H9 (cell line): ENCODE data around the gene DCAF7. TPM values are rescaled to one million over a fixed set of nuclear protein-coding genes. Genes with fewer than 3 reads are reported as not detected.

Experiments
- DNase-seq: peaks from one replicate; pipeline ENCODE4 v3.0.0-alpha.2; 2017
- H2AFZ ChIP-seq: one replicate; pipeline ENCODE4 v1.6.1; 2013; ENCODE audit warnings: mild to moderate bottlenecking, low read length, control low read depth, moderate library complexity
- H2AK5ac ChIP-seq: 2 replicates; pipeline ENCODE4 v1.6.1; 2013; ENCODE audit warnings: low read length, control low read depth, mixed read lengths; ENCODE audit not compliant: insufficient read length
- H2BK120ac ChIP-seq: one replicate; pipeline ENCODE4 v1.6.1; 2013; ENCODE audit warnings: low read depth, mild to moderate bottlenecking, low read length, control low read depth, inconsistent platforms; ENCODE audit not compliant: poor library complexity, severe bottlenecking
- H2BK12ac ChIP-seq: 2 replicates; pipeline ENCODE4 v1.6.1; 2013; ENCODE audit warnings: low read length, control low read depth, mixed read lengths, low read depth; ENCODE audit not compliant: insufficient read length
- H2BK15ac ChIP-seq: 2 replicates; pipeline ENCODE4 v1.6.1; 2013; ENCODE audit warnings: low read depth, low read length, control low read depth
- H2BK20ac ChIP-seq: one replicate; pipeline ENCODE4 v1.6.1; 2013; ENCODE audit warnings: low read depth, mild to moderate bottlenecking, low read length, control low read depth, inconsistent platforms; ENCODE audit not compliant: poor library complexity, severe bottlenecking
- H2BK5ac ChIP-seq: 2 replicates; pipeline ENCODE4 v1.6.1; 2013; ENCODE audit warnings: low read length, control low read depth, mixed read lengths; ENCODE audit not compliant: insufficient read length
- H3K14ac ChIP-seq: 2 replicates; pipeline ENCODE4 v1.6.1; 2013; ENCODE audit warnings: low read length, control low read depth; ENCODE audit not compliant: insufficient read depth
- H3K18ac ChIP-seq: 2 replicates; pipeline ENCODE4 v1.6.1; 2013; ENCODE audit warnings: low read depth, mild to moderate bottlenecking, mixed read lengths, low read length, control low read depth; ENCODE audit not compliant: insufficient read length
- H3K23ac ChIP-seq: 2 replicates; pipeline ENCODE4 v1.6.1; 2013; ENCODE audit warnings: low read length, control low read depth, mixed read lengths, low read depth; ENCODE audit not compliant: insufficient read length
- H3K23me2 ChIP-seq: 2 replicates; pipeline ENCODE4 v1.6.1; 2013; ENCODE audit warnings: low read depth, mild to moderate bottlenecking, mixed read lengths, low read length, control low read depth; ENCODE audit not compliant: insufficient read length, poor library complexity, severe bottlenecking
- H3K27ac ChIP-seq: 2 replicates; pipeline ENCODE4 v1.5.1; 2013; ENCODE audit warnings: low read length, control low read depth, mixed read lengths, low read depth; ENCODE audit not compliant: insufficient read length
- H3K27me3 ChIP-seq: 2 replicates; pipeline ENCODE4 v1.6.1; 2013; ENCODE audit warnings: low read length, control low read depth, inconsistent platforms; ENCODE audit not compliant: insufficient read depth
- H3K4ac ChIP-seq: 2 replicates; pipeline ENCODE4 v1.6.1; 2013; ENCODE audit warnings: low read depth, mild to moderate bottlenecking, control low read depth, inconsistent platforms, low read length, moderate library complexity
- H3K4me1 ChIP-seq: 2 replicates; pipeline ENCODE4 v1.6.1; 2013; ENCODE audit warnings: low read length, control low read depth, inconsistent platforms; ENCODE audit not compliant: insufficient read depth
- H3K4me2 ChIP-seq: 2 replicates; pipeline ENCODE4 v1.6.1; 2013; ENCODE audit warnings: low read length, control low read depth, mixed read lengths; ENCODE audit not compliant: insufficient read length, insufficient read depth
- H3K56ac ChIP-seq: 2 replicates; pipeline ENCODE4 v1.6.1; 2013; ENCODE audit warnings: low read depth, mild to moderate bottlenecking, mixed read lengths, low read length, control low read depth; ENCODE audit not compliant: insufficient read length
- H3K79me1 ChIP-seq: 2 replicates; pipeline ENCODE4 v1.6.1; 2013; ENCODE audit warnings: low read depth, mild to moderate bottlenecking, moderate library complexity, low read length, control low read depth, inconsistent platforms; ENCODE audit not compliant: insufficient read depth, poor library complexity, severe bottlenecking
- H3K79me2 ChIP-seq: 2 replicates; pipeline ENCODE4 v1.6.1; 2013; ENCODE audit warnings: low read length, control low read depth, inconsistent platforms; ENCODE audit not compliant: insufficient read depth
- H3K9ac ChIP-seq: 2 replicates; pipeline ENCODE4 v1.6.1; 2013; ENCODE audit warnings: low read length, control low read depth, mixed read lengths; ENCODE audit not compliant: insufficient read length; ENCODE audit errors: extremely low read depth
- H3K9me3 ChIP-seq: one replicate; pipeline ENCODE4 v1.6.1; 2013; ENCODE audit warnings: low read depth, low read length, inconsistent platforms; ENCODE audit not compliant: control insufficient read depth
- H3T11ph ChIP-seq: one replicate; pipeline ENCODE4 v1.6.1; 2013; ENCODE audit warnings: mild to moderate bottlenecking, low read length, control low read depth, inconsistent platforms
- H4K20me1 ChIP-seq: one replicate; pipeline ENCODE4 v1.6.1; 2013; ENCODE audit not compliant: control insufficient read depth, insufficient read length, insufficient read depth
- H4K5ac ChIP-seq: 2 replicates; pipeline ENCODE4 v1.6.1; 2013; ENCODE audit warnings: low read depth, mild to moderate bottlenecking, mixed read lengths, low read length, control low read depth; ENCODE audit not compliant: insufficient read length
- H4K8ac ChIP-seq: replicated peaks from 2 replicates; pipeline ENCODE4 v1.6.1; 2013; ENCODE audit warnings: low read length, control low read depth, mixed read lengths, low read depth; ENCODE audit not compliant: insufficient read length
- H4K91ac ChIP-seq: 2 replicates; pipeline ENCODE4 v1.6.1; 2013; ENCODE audit warnings: low read depth, mild to moderate bottlenecking, moderate library complexity, mixed read lengths, low read length, control low read depth; ENCODE audit not compliant: insufficient read length
- H3K27ac Mint-ChIP-seq, 3 experiments: 2 replicates in 2 of 3; 3 replicates in 1 of 3; pipeline ENCODE4 v1.8.0; 2020 to 2021; ENCODE audit warnings: mixed read lengths in 3 of 3, mild to moderate bottlenecking in 1 of 3, moderate library complexity in 1 of 3
- H3K27me3 Mint-ChIP-seq: 2 replicates; pipeline ENCODE4 v1.8.0; 2021; ENCODE audit warnings: low read depth, mild to moderate bottlenecking, moderate library complexity, mixed read lengths
- H3K36me3 Mint-ChIP-seq, 3 experiments: 2 replicates in 2 of 3; 3 replicates in 1 of 3; pipeline ENCODE4 v1.8.0; 2020 to 2021; ENCODE audit warnings: low read depth in 3 of 3, mixed read lengths in 3 of 3; ENCODE audit not compliant: insufficient read depth in 1 of 3
- H3K4me1 Mint-ChIP-seq, 2 experiments: 2 replicates each; pipeline ENCODE4 v1.8.0; 2020; ENCODE audit warnings: mixed read lengths in 2 of 2
- H3K4me3 Mint-ChIP-seq, 2 experiments: 2 replicates in 1 of 2; 3 replicates in 1 of 2; pipeline ENCODE4 v1.8.0; 2020 to 2021; ENCODE audit warnings: mild to moderate bottlenecking in 2 of 2, mixed read lengths in 2 of 2, moderate library complexity in 1 of 2
- H3K9me3 Mint-ChIP-seq, 2 experiments: 2 replicates in 1 of 2; 3 replicates in 1 of 2; pipeline ENCODE4 v1.8.0; 2020; ENCODE audit warnings: mild to moderate bottlenecking in 2 of 2, mixed read lengths in 2 of 2, moderate library complexity in 1 of 2
- CTCF ChIP-seq: fragments of 200-600 bp; sonication (generic); conservative IDR thresholded peaks from 3 replicates; pipeline ENCODE4 v1.8.0; 2021; ENCODE audit warnings: antibody characterized with exemption, mild to moderate bottlenecking
- WGBS: extraction: QIAGEN DNeasy Blood & Tissue Kit; methylation state at CpG from one replicate; pipeline ENCODE4 v1.1.7; 2013; ENCODE audit warnings: missing lambda C conversion rate, low lambda C conversion rate, mixed read lengths; ENCODE audit not compliant: insufficient read length; ENCODE audit errors: extremely low coverage; 5-methylcytosine and 5-hydroxymethylcytosine counted together
- total RNA-seq: library from RNA; stranded (reverse); gene quantifications from 2 replicates; pipeline ENCODE4 v1.2.1, GENCODE V29; 2021

DCAF7 gene
- total RNA-seq, 1 experiment from 2014 or later, result 86.2 TPM

GRCh38 chr17:63588797-63589196 lies 38.5 kb downstream of the DCAF7 start:
- Histone ChIP-seq H3K4me1 (no peaks in the 10 kb centered on the region), H2BK20ac (no peak overlapping the region), H4K20me1 (no peaks in the 10 kb centered on the region), H4K91ac (no peak overlapping the region), H2BK15ac (no peak overlapping the region), H3K23me2 (no peaks in the 10 kb centered on the region), H3K27me3 (no peaks in the 10 kb centered on the region), H3K56ac (no peak overlapping the region), H3K27ac (no peak overlapping the region), H3K9me3 (no peaks in the 10 kb centered on the region), H2AFZ (no peak overlapping the region), H4K8ac (no peak overlapping the region), H2AK5ac (no peak overlapping the region), H3T11ph (no peak overlapping the region), H2BK12ac (no peak overlapping the region), H3K14ac (no peak overlapping the region), H2BK5ac (no peak overlapping the region), H3K18ac (no peak overlapping the region), H3K79me1 (no peaks in the 10 kb centered on the region), H3K9ac (no peak overlapping the region), H2BK120ac (no peak overlapping the region), H3K79me2 (no peaks in the 10 kb centered on the region; the same call in 1 of the 2 replicates), H3K4ac (no peak overlapping the region), H4K5ac (no peak overlapping the region), H3K4me2 (no peak overlapping the region), H3K23ac (no peak overlapping the region)
- WGBS, result no CpG with 5 or more reads among the region's 11 CpGs
- H3K4me3 Mint-ChIP-seq, result no peak overlapping the region
- no peaks in the 10 kb centered on the region for H3K27me3 Mint-ChIP-seq
- DNase-seq, result no peak
- no peaks in the 10 kb centered on the region for H3K4me1 Mint-ChIP-seq
- H3K27ac Mint-ChIP-seq, result peak overlapping the region in 1 of 3 experiments; percentile 26; a peak in 1 of 7 replicates
- no peaks in the 10 kb centered on the region for H3K9me3 Mint-ChIP-seq
- TF ChIP-seq CTCF, result no peak
- peaks cover 31 to 73% (median 59%) of the 10 kb centered on the region in 3 experiments for H3K36me3 Mint-ChIP-seq
